WTC11 (cell line): ENCODE data around the gene GALNT4. TPM values are rescaled to one million over a fixed set of nuclear protein-coding genes. Genes with fewer than 3 reads are reported as not detected.

Experiments used
- ATAC-seq: fragments of 200-7000 bp; cut with Tn5 transposase; 2 replicates; pipeline ENCODE4 v1.10.0; 2021; ENCODE audit warnings: mild to moderate bottlenecking, moderate library complexity
- CTCF ChIA-PET: fragments of 300-600 bp; sonication (Branson Sonifier 250); formaldehyde crosslinking; loops from one replicate; lab custom pipeline; 2021; ENCODE audit warnings: antibody characterized with exemption; lab: Charles Lee
- POLR2A ChIA-PET: fragments of 350-600 bp; sonication (Branson Sonifier 250); formaldehyde crosslinking; loops from one replicate; lab custom pipeline; 2021; ENCODE audit warnings: antibody characterized with exemption; lab: Charles Lee
- DNase-seq: peaks from one replicate; pipeline ENCODE4 v3.0.0; 2021; ENCODE audit warnings: low spot score
- H3K27ac Mint-ChIP-seq: 2 replicates; pipeline ENCODE4 v1.8.0; 2021; ENCODE audit warnings: mixed read lengths
- H3K27me3 Mint-ChIP-seq: 2 replicates; pipeline ENCODE4 v1.8.0; 2021; ENCODE audit warnings: low read depth, mild to moderate bottlenecking, moderate library complexity, mixed read lengths
- H3K36me3 Mint-ChIP-seq: 2 replicates; pipeline ENCODE4 v1.8.0; 2021; ENCODE audit warnings: mixed read lengths
- H3K4me1 Mint-ChIP-seq: 2 replicates; pipeline ENCODE4 v1.8.0; 2022; ENCODE audit warnings: mixed read lengths
- H3K4me3 Mint-ChIP-seq: 2 replicates; pipeline ENCODE4 v1.8.0; 2021; ENCODE audit warnings: mild to moderate bottlenecking, moderate library complexity, mixed read lengths
- H3K9me3 Mint-ChIP-seq: 2 replicates; pipeline ENCODE4 v1.8.0; 2021; ENCODE audit warnings: mixed read lengths
- ATF2 ChIP-seq: sonication (generic); formaldehyde crosslinking; IDR thresholded peaks from 2 replicates; pipeline ENCODE4 v1.8.1; 2022; ENCODE audit warnings: low read depth, missing genetic modification reagents, borderline replicate concordance
- CREM ChIP-seq: sonication (generic); formaldehyde crosslinking; IDR thresholded peaks from 2 replicates; pipeline ENCODE4 v1.8.1; 2022; ENCODE audit warnings: mild to moderate bottlenecking, missing genetic modification reagents, moderate library complexity
- CTCF ChIP-seq: fragments of 200-600 bp; IDR thresholded peaks from 2 replicates; pipeline ENCODE4 v1.8.0; 2022; ENCODE audit warnings: antibody characterized with exemption
- E2F1 ChIP-seq: sonication (generic); formaldehyde crosslinking; IDR thresholded peaks from 2 replicates; pipeline ENCODE4 v1.8.0; 2022; ENCODE audit warnings: mild to moderate bottlenecking, missing genetic modification reagents
- E2F4 ChIP-seq: sonication (generic); formaldehyde crosslinking; IDR thresholded peaks from 2 replicates; pipeline ENCODE4 v1.8.1; 2022; ENCODE audit warnings: low read depth, mild to moderate bottlenecking, moderate library complexity, missing genetic modification reagents, borderline replicate concordance
- GRHL2 ChIP-seq: fragments of 250-450 bp; sonication (Bioruptor Pico); IDR thresholded peaks from 2 replicates; pipeline ENCODE4 v1.8.0; 2022; ENCODE audit warnings: mild to moderate bottlenecking, moderate library complexity; ENCODE audit not compliant: insufficient replicate concordance, severe bottlenecking
- IRF1 ChIP-seq: sonication (generic); formaldehyde crosslinking; IDR thresholded peaks from 2 replicates; pipeline ENCODE4 v1.8.0; 2023; ENCODE audit warnings: missing genetic modification reagents
- KAT7 ChIP-seq: sonication (generic); formaldehyde crosslinking; IDR thresholded peaks from 2 replicates; pipeline ENCODE4 v1.8.1; 2023; ENCODE audit warnings: missing genetic modification reagents, mild to moderate bottlenecking, borderline replicate concordance
- MLX ChIP-seq: sonication (generic); formaldehyde crosslinking; IDR thresholded peaks from 2 replicates; pipeline ENCODE4 v1.8.1; 2023; ENCODE audit warnings: mild to moderate bottlenecking, missing genetic modification reagents, moderate library complexity
- MXD4 ChIP-seq: fragments of 250-450 bp; sonication (Bioruptor Pico); IDR thresholded peaks from 2 replicates; pipeline ENCODE4 v1.8.0; 2021; ENCODE audit warnings: mild to moderate bottlenecking, moderate library complexity, borderline replicate concordance
- MYBL2 ChIP-seq: sonication (generic); formaldehyde crosslinking; IDR thresholded peaks from 2 replicates; pipeline ENCODE4 v1.8.1; 2023; ENCODE audit warnings: mild to moderate bottlenecking, moderate library complexity, missing genetic modification reagents
- NR1H2 ChIP-seq: sonication (generic); formaldehyde crosslinking; IDR thresholded peaks from 2 replicates; pipeline ENCODE4 v1.9.0; 2021; ENCODE audit warnings: mild to moderate bottlenecking, moderate library complexity, missing genetic modification reagents
- SOX15 ChIP-seq: fragments of 250-450 bp; sonication (Bioruptor Pico); IDR thresholded peaks from 2 replicates; pipeline ENCODE4 v1.9.0; 2021; ENCODE audit warnings: mild to moderate bottlenecking
- SP1 ChIP-seq: sonication (generic); formaldehyde crosslinking; conservative IDR thresholded peaks from 2 replicates; pipeline ENCODE4 v1.8.1; 2022; ENCODE audit warnings: missing genetic modification reagents
- TEAD1 ChIP-seq: sonication (generic); formaldehyde crosslinking; IDR thresholded peaks from 2 replicates; pipeline ENCODE4 v1.8.0; 2022; ENCODE audit warnings: mild to moderate bottlenecking, missing genetic modification reagents
- USF1 ChIP-seq: sonication (generic); formaldehyde crosslinking; IDR thresholded peaks from 2 replicates; pipeline ENCODE4 v1.8.0; 2022; ENCODE audit warnings: mild to moderate bottlenecking, missing genetic modification reagents
- ZNF219 ChIP-seq: sonication (generic); formaldehyde crosslinking; IDR thresholded peaks from 2 replicates; pipeline ENCODE4 v1.8.0; 2023; ENCODE audit warnings: missing genetic modification reagents, mild to moderate bottlenecking, borderline replicate concordance
- ZNF317 ChIP-seq: sonication (generic); formaldehyde crosslinking; IDR thresholded peaks from 2 replicates; pipeline ENCODE4 v1.8.1; 2023; ENCODE audit warnings: low read depth, mild to moderate bottlenecking, moderate library complexity, missing genetic modification reagents, borderline replicate concordance
- ZNF532 ChIP-seq: fragments of 250-450 bp; sonication (Bioruptor Pico); IDR thresholded peaks from 2 replicates; pipeline ENCODE4 v1.9.0; 2021; ENCODE audit warnings: mild to moderate bottlenecking, borderline replicate concordance
- ZNF671 ChIP-seq: fragments of 250-450 bp; sonication (Bioruptor Pico); IDR thresholded peaks from 2 replicates; pipeline ENCODE4 v1.8.0; 2021; ENCODE audit warnings: mild to moderate bottlenecking
- total RNA-seq: library from RNA; stranded (reverse); gene quantifications from 3 replicates; pipeline ENCODE4 v1.2.3, GENCODE V29; 2021

Gene GALNT4
- total RNA-seq, 1 experiment from 2014 or later, result 3.9 TPM

- no peak for TF ChIP-seq E2F4 (CRISPR knock-in tag)
Observed at GRCh38 chr12:89521364-89522223, 3.0 kb downstream of the GALNT4 start (continued).

- DNase-seq (no peak), ATAC-seq (no peak)
- H3K4me3 Mint-ChIP-seq, result no peak overlapping the region
- H3K4me1 Mint-ChIP-seq, result peaks cover 9% of the 10 kb centered on the region
- TF ChIP-seq ZNF532 (no peak), SP1 (CRISPR knock-in tag) (no peak), SOX15 (CRISPR knock-in tag) (no peak), IRF1 (CRISPR knock-in tag) (no peak), CTCF (no peak), USF1 (CRISPR knock-in tag) (no peak), ZNF317 (CRISPR knock-in tag) (no peak), GRHL2 (CRISPR knock-in tag) (no peak), E2F1 (CRISPR knock-in tag) (no peak), ATF2 (CRISPR knock-in tag) (no peak), MYBL2 (CRISPR knock-in tag) (no peak), MLX (CRISPR knock-in tag) (no peak), KAT7 (CRISPR knock-in tag) (no peak), ZNF671 (CRISPR knock-in tag) (no peak), MXD4 (CRISPR knock-in tag) (no peak), ZNF219 (CRISPR knock-in tag) (no peak), CREM (CRISPR knock-in tag) (no peak), TEAD1 (no peak), NR1H2 (CRISPR knock-in tag) (no peak)
- no peaks in the 10 kb centered on the region for H3K9me3 Mint-ChIP-seq
- no peak overlapping the region for H3K27ac Mint-ChIP-seq
- ChIA-PET POLR2A (no interaction called here), CTCF (interaction anchor here (0.7 to 1.1 kb wide), 2 partner anchors 46 to 148 kb away, joined by 3 to 4 read pairs; no protein-coding TSS in a partner anchor)
- no peaks in the 10 kb centered on the region for H3K27me3 Mint-ChIP-seq
- peaks cover 2% of the 10 kb centered on the region; the same call in 1 of the 2 replicates for H3K36me3 Mint-ChIP-seq
Observed at GRCh38 chr12:89517720-89518119, 6.9 kb downstream of the GALNT4 start.
